ENCODE measurements around the gene ZCCHC10. TPM values are rescaled to one million over a fixed set of nuclear protein-coding genes. Genes with fewer than 3 reads are reported as not detected.
"Not testable (repeated sequence)": the region's sequence is repeated elsewhere in the genome, so short reads cannot be mapped to it uniquely, and the experiment has no call there.

The ZCCHC10 gene
- total and polyA plus RNA-seq, 8 donors = 20.7 to 34.6 (median 29.2) TPM

DNA sequence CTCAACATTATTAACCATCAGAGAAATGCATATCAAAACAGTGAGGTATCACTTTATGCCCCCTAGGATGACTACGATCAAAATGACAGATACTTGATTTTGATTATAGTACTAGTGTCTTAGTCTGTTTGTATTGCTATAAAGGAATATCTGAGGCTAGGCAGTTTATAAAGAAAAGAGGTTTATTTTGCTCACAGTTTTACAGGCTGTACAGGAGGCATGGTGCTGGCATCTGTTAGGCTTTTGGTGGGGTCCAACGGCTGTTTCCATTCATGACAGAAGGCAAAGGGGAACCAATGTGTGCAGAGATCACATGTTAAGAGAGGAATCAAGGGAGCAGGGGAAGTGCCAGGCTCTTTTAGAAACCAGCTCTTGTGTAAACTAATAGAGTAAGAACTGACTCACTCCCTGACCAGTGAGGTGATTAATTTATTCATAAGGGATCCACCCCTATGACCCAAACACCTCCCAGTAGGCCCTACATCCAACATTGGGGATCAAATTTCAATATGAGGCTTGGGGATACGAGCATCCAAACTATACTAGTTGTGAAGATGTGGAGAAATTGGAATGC lies 46.9 kb downstream of the ZCCHC10 start:
- intact Hi-C loops (cut with DNase I) = no loop called here
- Histone ChIP-seq H3K4me1 (no peaks in the 10 kb centered on the region), H3K27me3 (no peaks in the 10 kb centered on the region), H3K4me3 (no peak overlapping the region), H3K9me3 (peaks cover 0 to 9% of the 10 kb centered on the region in 2 donors), H3K27ac (no peak overlapping the region), H3K36me3 (no peaks in the 10 kb centered on the region)
- no peak for DNase-seq
- TF ChIP-seq CTCF (IDR thresholded peaks at IDR 0.05) = no peak
- ATAC-seq = peak; percentile 84

DNA sequence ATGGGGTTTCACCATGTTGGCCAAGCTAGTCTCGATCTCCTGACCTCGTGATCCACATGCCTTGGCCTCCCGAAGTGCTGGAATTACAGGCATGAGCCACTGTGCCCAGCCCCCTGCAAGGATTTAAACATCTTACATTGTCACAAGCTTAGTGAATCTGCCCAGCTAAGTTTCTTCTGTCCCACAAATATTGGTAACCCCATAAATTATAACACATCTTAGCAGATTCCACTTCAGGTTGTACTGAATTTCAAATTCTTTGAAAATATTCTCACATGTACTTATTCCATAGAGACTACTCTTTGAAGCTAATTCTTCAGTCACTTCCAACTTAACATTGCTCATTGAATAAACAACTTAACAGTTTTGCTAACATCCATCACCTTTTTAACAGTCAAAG lies 49.5 kb downstream of the ZCCHC10 start:
- ATAC-seq = no peak

DNA sequence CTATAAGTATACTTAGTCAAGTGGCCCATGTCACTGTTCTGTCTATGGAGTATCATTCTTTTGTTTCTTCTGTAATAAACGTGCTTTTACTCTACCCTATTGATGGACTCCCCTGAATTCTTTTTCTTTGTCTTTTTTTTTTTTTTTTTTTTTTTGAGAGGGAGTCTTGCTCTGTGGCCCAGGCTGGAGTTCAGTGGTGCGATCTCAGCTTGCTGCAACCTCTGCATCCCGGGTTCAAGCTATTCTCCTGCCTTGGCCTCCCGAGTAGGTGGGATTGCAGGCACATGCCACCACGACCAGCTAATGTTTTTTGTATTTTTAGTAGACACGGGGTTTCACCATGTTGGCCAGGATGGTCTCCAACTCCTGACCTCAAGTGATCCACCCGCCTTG lies 53.9 kb downstream of the ZCCHC10 start:
- intact Hi-C loops (cut with DNase I); ATAC-seq; H3K27ac ChIP-seq: not testable (repeated sequence)

More for the DNA sequence above, 49.5 kb downstream of the ZCCHC10 start:
- no peaks in the 10 kb centered on the region for H3K36me3 ChIP-seq
- no peaks in the 10 kb centered on the region for H3K4me1 ChIP-seq
- peaks cover 0 to 9% of the 10 kb centered on the region in 2 donors for H3K9me3 ChIP-seq
- no peak overlapping the region for H3K27ac ChIP-seq
- H3K4me3 ChIP-seq = no peak overlapping the region
- no peaks in the 10 kb centered on the region for H3K27me3 ChIP-seq
- TF ChIP-seq CTCF (IDR thresholded peaks at IDR 0.05) = no peak
- intact Hi-C loops (cut with DNase I) = no loop called here
- DNase-seq = no peak

DNA sequence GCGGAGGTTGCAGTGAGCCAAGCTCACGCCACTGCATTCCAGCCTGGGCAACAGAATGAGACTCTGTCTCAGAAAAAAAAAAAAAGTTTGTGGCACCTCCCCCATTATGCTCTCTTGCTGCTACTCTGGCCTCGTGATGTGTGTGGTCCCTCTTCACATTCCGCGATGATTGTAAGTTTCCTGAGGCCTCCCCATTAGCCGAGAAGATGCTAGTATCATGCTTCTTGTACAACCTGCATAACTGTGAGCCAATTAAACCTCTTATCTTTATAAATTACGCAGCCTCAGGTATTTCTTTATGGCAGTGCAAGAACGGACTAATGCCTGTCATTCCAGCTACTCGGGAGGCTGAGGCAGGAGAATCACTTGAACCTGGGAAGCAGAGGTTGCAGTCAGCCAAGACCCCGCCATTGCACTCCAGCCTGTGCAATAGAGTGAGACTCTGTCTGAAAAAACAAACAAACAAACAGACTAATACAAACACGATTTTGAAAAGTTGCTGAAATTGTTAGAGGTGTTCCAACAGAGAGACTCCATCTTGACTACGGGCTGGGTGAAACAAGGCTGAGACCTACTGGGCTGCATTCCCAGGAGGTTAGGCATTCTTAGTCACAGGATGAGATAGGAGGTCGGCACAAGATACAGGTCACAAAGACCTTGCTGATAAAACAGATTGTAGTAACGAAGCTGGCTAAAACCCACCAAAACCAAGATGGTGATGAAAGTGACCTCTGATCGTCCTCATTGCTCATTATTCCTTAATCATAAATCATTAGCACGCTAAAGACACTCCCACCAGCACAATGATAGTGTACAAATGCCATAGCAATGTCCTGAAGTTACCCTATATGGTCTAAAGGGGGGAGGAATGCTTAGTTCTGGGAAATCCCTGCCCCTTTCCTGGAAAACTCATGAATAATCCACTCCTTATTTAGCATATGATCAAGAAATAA lies 54.6 kb downstream of the ZCCHC10 start:
- Histone ChIP-seq H3K4me1 (no peaks in the 10 kb centered on the region), H3K27me3 (no peaks in the 10 kb centered on the region), H3K27ac (no peak overlapping the region), H3K4me3 (no peak overlapping the region), H3K9me3 (peaks cover 0 to 2% of the 10 kb centered on the region in 2 donors), H3K36me3 (no peaks in the 10 kb centered on the region)
- TF ChIP-seq CTCF (IDR thresholded peaks at IDR 0.05) = no peak
- no peak for ATAC-seq
- no peak for DNase-seq
- intact Hi-C loops (cut with DNase I) = no loop called here

More for the DNA sequence above, 53.9 kb downstream of the ZCCHC10 start:
- not testable (repeated sequence) for H3K9me3 ChIP-seq, H3K36me3 ChIP-seq, H3K4me1 ChIP-seq, H3K4me3 ChIP-seq, H3K27me3 ChIP-seq, DNase-seq

DNA sequence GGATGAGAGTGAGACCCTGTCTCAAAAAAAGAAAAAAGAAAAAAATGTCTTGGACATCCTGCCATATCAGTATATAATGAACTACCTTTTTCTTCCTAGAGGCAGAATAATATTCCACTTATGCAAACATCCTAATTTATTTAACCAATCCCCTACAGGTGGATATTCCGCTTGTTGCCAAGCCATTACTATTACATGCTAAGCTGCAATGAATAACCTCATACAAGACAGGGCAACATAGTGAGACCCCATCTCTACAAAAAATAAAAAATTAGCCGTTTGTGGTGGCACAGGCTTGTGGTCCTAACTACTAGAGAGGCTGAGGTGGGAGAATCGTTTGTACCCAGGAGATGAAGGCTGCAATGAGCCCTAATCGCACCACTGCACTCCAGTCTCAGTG lies 61.2 kb downstream of the ZCCHC10 start:
- Histone ChIP-seq H3K4me1 (peaks cover 11 to 25% of the 10 kb centered on the region in 2 donors), H3K36me3 (no peaks in the 10 kb centered on the region), H3K4me3 (no peak overlapping the region), H3K27ac (no peak overlapping the region), H3K27me3 (no peaks in the 10 kb centered on the region), H3K9me3 (no peaks in the 10 kb centered on the region)
- DNase-seq (no peak), ATAC-seq (no peak)
- intact Hi-C loops (cut with DNase I) = no loop called here
- no peak for TF ChIP-seq CTCF (IDR thresholded peaks at IDR 0.05)

Measured in left lung (tissue), 10 donors.